ENCODE measurements around the gene UTP4. TPM values are rescaled to one million over a fixed set of nuclear protein-coding genes. Genes with fewer than 3 reads are reported as not detected.

UTP4 gene
- total and polyA plus RNA-seq, 3 experiments from 2014 or later: 59.0 to 155 (median 150) TPM

DNA sequence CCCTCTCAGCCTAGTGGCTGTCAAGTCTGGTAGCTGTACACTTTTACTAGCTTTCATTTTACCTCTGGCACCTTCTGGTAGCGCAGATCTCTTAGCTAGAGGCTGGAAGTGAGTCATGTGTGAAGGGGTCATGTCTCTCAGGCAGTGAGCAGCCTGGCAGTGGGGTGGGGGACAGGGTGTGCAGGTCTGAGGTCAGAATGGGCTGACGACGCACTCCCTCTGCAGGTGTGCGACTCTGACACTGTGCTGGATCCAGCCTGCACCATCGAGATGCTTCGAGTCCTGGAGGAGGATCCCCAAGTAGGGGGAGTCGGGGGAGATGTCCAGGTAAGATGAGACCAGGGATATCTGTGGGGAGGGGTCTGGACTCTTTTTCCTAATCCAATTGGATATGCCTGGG lies 19.2 kb upstream of the UTP4 start:
- POLR2A ChIA-PET: no interaction called here
- Mint-ChIP-seq H3K36me3 (peaks cover 7 to 72% (median 11%) of the 10 kb centered on the region in 3 donors), H3K4me1 (peaks cover 4 to 12% (median 7%) of the 10 kb centered on the region in 3 donors), H3K27ac (peak overlapping the region in 1 of 8 donors; percentile 50), H3K27me3 (peaks cover 7 to 8% of the 10 kb centered on the region in 2 donors), H3K4me3 (no peak overlapping the region), H3K9me3 (no peaks in the 10 kb centered on the region)
- peaks cover 26% of the 10 kb centered on the region for H3K36me3 ChIP-seq (ENCODE audit: insufficient read depth, low read length)
- CTCF ChIA-PET: interaction anchor here (1.0 to 1.2 kb wide), 3 partner anchors 8 to 16 kb away, joined by 3 to 12 read pairs (median 3); no protein-coding TSS in a partner anchor
- no peak overlapping the region for H3K27ac ChIP-seq (ENCODE audit: low read depth, low read length)
- H3K4me3 ChIP-seq (ENCODE audit: low read length): no peak overlapping the region
- H3K27me3 ChIP-seq (ENCODE audit: insufficient read depth, low read length, poor library complexity, severe bottlenecking): no peaks in the 10 kb centered on the region
- no peak for DNase-seq
- no peaks in the 10 kb centered on the region for H3K4me1 ChIP-seq (ENCODE audit: insufficient read depth, low read length)
- H3K9me3 ChIP-seq (ENCODE audit: low read length): no peaks in the 10 kb centered on the region

DNA sequence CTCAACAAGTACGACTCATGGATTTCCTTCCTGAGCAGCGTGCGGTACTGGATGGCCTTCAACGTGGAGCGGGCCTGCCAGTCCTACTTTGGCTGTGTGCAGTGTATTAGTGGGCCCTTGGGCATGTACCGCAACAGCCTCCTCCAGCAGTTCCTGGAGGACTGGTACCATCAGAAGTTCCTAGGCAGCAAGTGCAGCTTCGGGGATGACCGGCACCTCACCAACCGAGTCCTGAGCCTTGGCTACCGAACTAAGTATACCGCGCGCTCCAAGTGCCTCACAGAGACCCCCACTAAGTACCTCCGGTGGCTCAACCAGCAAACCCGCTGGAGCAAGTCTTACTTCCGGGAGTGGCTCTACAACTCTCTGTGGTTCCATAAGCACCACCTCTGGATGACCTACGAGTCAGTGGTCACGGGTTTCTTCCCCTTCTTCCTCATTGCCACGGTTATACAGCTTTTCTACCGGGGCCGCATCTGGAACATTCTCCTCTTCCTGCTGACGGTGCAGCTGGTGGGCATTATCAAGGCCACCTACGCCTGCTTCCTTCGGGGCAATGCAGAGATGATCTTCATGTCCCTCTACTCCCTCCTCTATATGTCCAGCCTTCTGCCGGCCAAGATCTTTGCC lies 18.0 kb upstream of the UTP4 start:
- no peak overlapping the region for H3K27ac ChIP-seq (ENCODE audit: low read depth, low read length)
- Mint-ChIP-seq H3K36me3 (peaks cover 7 to 77% (median 10%) of the 10 kb centered on the region in 3 donors), H3K4me1 (peaks cover 4 to 16% (median 8%) of the 10 kb centered on the region in 3 donors), H3K27me3 (peaks cover 2% of the 10 kb centered on the region in 2 donors), H3K4me3 (no peak overlapping the region), H3K27ac (peak overlapping the region in 1 of 8 donors; percentile 65), H3K9me3 (no peaks in the 10 kb centered on the region)
- POLR2A ChIA-PET: interaction anchor here (0.5 kb wide), 1 partner anchor 96 kb away, joined by 3 read pairs; no protein-coding TSS in a partner anchor
- H3K27me3 ChIP-seq (ENCODE audit: insufficient read depth, low read length, poor library complexity, severe bottlenecking): no peaks in the 10 kb centered on the region
- H3K4me3 ChIP-seq (ENCODE audit: low read length): no peak overlapping the region
- DNase-seq: no peak
- no peaks in the 10 kb centered on the region for H3K4me1 ChIP-seq (ENCODE audit: insufficient read depth, low read length)
- H3K9me3 ChIP-seq (ENCODE audit: low read length): no peaks in the 10 kb centered on the region
- CTCF ChIA-PET: interaction anchor here (1.2 to 2.0 kb wide), 2 partner anchors 10 kb away, joined by 7 to 12 read pairs; no protein-coding TSS in a partner anchor
- H3K36me3 ChIP-seq (ENCODE audit: insufficient read depth, low read length): peaks cover 31% of the 10 kb centered on the region

DNA sequence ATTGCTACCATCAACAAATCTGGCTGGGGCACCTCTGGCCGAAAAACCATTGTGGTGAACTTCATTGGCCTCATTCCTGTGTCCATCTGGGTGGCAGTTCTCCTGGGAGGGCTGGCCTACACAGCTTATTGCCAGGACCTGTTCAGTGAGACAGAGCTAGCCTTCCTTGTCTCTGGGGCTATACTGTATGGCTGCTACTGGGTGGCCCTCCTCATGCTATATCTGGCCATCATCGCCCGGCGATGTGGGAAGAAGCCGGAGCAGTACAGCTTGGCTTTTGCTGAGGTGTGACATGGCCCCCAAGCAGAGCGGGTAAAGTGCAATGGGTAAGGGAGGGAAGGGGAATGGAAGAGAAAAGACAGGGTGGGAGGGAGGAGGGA lies 17.5 kb upstream of the UTP4 start:
- no peak overlapping the region for H3K4me3 ChIP-seq (ENCODE audit: low read length)
- no peaks in the 10 kb centered on the region for H3K9me3 ChIP-seq (ENCODE audit: low read length)
- DNase-seq: no peak
- no peak overlapping the region for H3K27ac ChIP-seq (ENCODE audit: low read depth, low read length)
- Mint-ChIP-seq H3K27ac (peak overlapping the region in 1 of 8 donors; percentile 33), H3K36me3 (peaks cover 7 to 76% (median 7%) of the 10 kb centered on the region in 3 donors), H3K27me3 (peaks cover 0 to 2% of the 10 kb centered on the region in 2 donors), H3K4me3 (no peak overlapping the region), H3K9me3 (no peaks in the 10 kb centered on the region), H3K4me1 (peaks cover 4 to 16% (median 8%) of the 10 kb centered on the region in 3 donors)
- ChIA-PET POLR2A (interaction anchor here (0.5 kb wide), 1 partner anchor 95 kb away, joined by 3 read pairs; no protein-coding TSS in a partner anchor), CTCF (interaction anchor here (2.0 kb wide), 1 partner anchor 9 kb away, joined by 7 read pairs; no protein-coding TSS in a partner anchor)
- peaks cover 35% of the 10 kb centered on the region for H3K36me3 ChIP-seq (ENCODE audit: insufficient read depth, low read length)
- no peaks in the 10 kb centered on the region for H3K27me3 ChIP-seq (ENCODE audit: insufficient read depth, low read length, poor library complexity, severe bottlenecking)
- H3K4me1 ChIP-seq (ENCODE audit: insufficient read depth, low read length): no peaks in the 10 kb centered on the region

DNA sequence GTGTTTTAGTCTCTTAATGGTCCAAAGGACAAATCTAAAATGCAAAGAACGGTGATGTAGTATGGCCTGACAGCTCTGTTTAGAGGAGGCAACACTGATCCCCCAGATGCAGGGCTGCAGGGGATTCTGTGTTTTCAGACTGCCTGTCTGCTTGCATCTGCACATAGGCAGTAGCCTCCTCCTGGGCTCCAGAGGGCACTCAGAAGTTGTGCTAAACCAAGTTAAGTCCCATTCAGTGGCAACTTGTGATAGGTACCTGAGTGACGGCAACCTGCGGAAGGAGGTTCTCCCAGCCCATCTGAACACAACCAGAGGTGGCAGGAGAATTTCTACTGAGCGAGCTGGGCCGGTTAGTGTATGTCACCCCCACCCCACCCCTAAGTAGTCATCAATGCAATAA lies 17.1 kb upstream of the UTP4 start:
- Mint-ChIP-seq H3K9me3 (no peaks in the 10 kb centered on the region), H3K4me1 (peaks cover 4 to 16% (median 8%) of the 10 kb centered on the region in 3 donors), H3K27ac (no peak overlapping the region), H3K27me3 (peaks cover 0 to 2% of the 10 kb centered on the region in 2 donors), H3K4me3 (no peak overlapping the region), H3K36me3 (peaks cover 6 to 79% (median 8%) of the 10 kb centered on the region in 3 donors)
- no peak overlapping the region for H3K4me3 ChIP-seq (ENCODE audit: low read length)
- no peaks in the 10 kb centered on the region for H3K9me3 ChIP-seq (ENCODE audit: low read length)
- H3K36me3 ChIP-seq (ENCODE audit: insufficient read depth, low read length): peaks cover 38% of the 10 kb centered on the region
- H3K4me1 ChIP-seq (ENCODE audit: insufficient read depth, low read length): no peaks in the 10 kb centered on the region
- DNase-seq: no peak
- ChIA-PET CTCF (interaction anchor here (2.0 kb wide), 1 partner anchor 9 kb away, joined by 7 read pairs; no protein-coding TSS in a partner anchor), POLR2A (no interaction called here)
- H3K27ac ChIP-seq (ENCODE audit: low read depth, low read length): no peak overlapping the region
- H3K27me3 ChIP-seq (ENCODE audit: insufficient read depth, low read length, poor library complexity, severe bottlenecking): no peaks in the 10 kb centered on the region

GRCh38 chr16:69115837-69116236 lies 16.6 kb upstream of the UTP4 start:
- no peak overlapping the region for H3K4me3 Mint-ChIP-seq
- Histone ChIP-seq H3K27ac (ENCODE audit: low read depth, low read length) (no peak overlapping the region), H3K4me1 (ENCODE audit: insufficient read depth, low read length) (no peaks in the 10 kb centered on the region), H3K4me3 (ENCODE audit: low read length) (no peak overlapping the region), H3K27me3 (ENCODE audit: insufficient read depth, low read length, poor library complexity, severe bottlenecking) (no peaks in the 10 kb centered on the region), H3K9me3 (ENCODE audit: low read length) (no peaks in the 10 kb centered on the region), H3K36me3 (ENCODE audit: insufficient read depth, low read length) (peaks cover 43% of the 10 kb centered on the region)
- H3K36me3 Mint-ChIP-seq: peaks cover 1 to 79% (median 10%) of the 10 kb centered on the region in 3 donors
- no peaks in the 10 kb centered on the region for H3K9me3 Mint-ChIP-seq
- DNase-seq: no peak
- H3K4me1 Mint-ChIP-seq: peaks cover 4 to 18% (median 8%) of the 10 kb centered on the region in 3 donors
- H3K27me3 Mint-ChIP-seq: peaks cover 0 to 2% of the 10 kb centered on the region in 2 donors
- POLR2A ChIA-PET: interaction anchor here (0.7 kb wide), 1 partner anchor 17 kb away, joined by 3 read pairs; no protein-coding TSS in a partner anchor
- CTCF ChIA-PET: interaction anchor here (2.0 kb wide), 1 partner anchor 8 kb away, joined by 7 read pairs; no protein-coding TSS in a partner anchor
- no peak overlapping the region for H3K27ac Mint-ChIP-seq

DNA sequence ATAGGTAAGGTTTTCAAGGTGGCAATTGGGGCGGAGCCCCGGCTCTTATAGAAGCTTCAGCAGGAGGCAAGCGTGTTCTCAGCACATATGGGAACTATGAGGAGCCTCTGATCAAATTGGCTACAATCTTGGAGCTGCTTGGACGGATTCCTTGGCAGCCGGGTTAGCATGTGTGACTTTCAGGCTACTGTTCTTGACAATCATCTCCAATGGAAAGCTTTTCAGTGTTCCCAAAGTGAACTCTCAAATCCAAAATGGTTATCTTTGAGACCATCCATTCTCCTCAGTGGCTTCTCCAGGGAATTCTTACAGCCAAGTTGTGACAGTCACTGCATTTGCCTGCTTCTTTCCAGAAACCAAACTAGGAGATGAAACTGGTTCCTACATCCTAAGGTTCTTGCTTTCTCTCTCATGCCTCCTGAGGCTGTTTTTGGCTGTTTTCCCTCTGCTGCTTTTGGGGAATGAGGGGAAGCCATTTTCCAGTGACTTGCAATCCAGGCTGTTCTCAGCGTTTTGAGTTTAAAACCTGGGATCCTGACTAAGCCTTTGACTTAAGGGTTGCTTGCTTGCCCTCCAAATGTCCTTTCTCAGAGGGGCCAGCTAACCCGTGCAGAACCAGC lies 16.1 kb upstream of the UTP4 start:
- CTCF ChIA-PET: interaction anchor here (2.0 kb wide), 1 partner anchor 8 kb away, joined by 7 read pairs; no protein-coding TSS in a partner anchor
- H3K4me1 ChIP-seq (ENCODE audit: insufficient read depth, low read length): no peaks in the 10 kb centered on the region
- no peak for DNase-seq
- no peaks in the 10 kb centered on the region for H3K27me3 ChIP-seq (ENCODE audit: insufficient read depth, low read length, poor library complexity, severe bottlenecking)
- H3K36me3 ChIP-seq (ENCODE audit: insufficient read depth, low read length): peaks cover 48% of the 10 kb centered on the region
- H3K4me3 Mint-ChIP-seq: no peak overlapping the region
- POLR2A ChIA-PET: interaction anchor here (0.7 kb wide), 1 partner anchor 17 kb away, joined by 3 read pairs; no protein-coding TSS in a partner anchor
- H3K4me1 Mint-ChIP-seq: peaks cover 4 to 23% (median 8%) of the 10 kb centered on the region in 3 donors
- H3K27ac ChIP-seq (ENCODE audit: low read depth, low read length): no peak overlapping the region
- no peak overlapping the region for H3K27ac Mint-ChIP-seq
- peaks cover 0 to 2% of the 10 kb centered on the region in 2 donors for H3K27me3 Mint-ChIP-seq
- peaks cover 0 to 82% (median 10%) of the 10 kb centered on the region in 3 donors for H3K36me3 Mint-ChIP-seq
- H3K9me3 ChIP-seq (ENCODE audit: low read length): no peaks in the 10 kb centered on the region
- no peak overlapping the region for H3K4me3 ChIP-seq (ENCODE audit: low read length)
- H3K9me3 Mint-ChIP-seq: no peaks in the 10 kb centered on the region

- POLR2A ChIA-PET: no interaction called here
- Mint-ChIP-seq H3K4me1 (peaks cover 4 to 24% (median 8%) of the 10 kb centered on the region in 3 donors), H3K36me3 (peaks cover 0 to 81% (median 10%) of the 10 kb centered on the region in 3 donors), H3K4me3 (no peak overlapping the region), H3K9me3 (no peaks in the 10 kb centered on the region), H3K27me3 (peaks cover 0 to 2% of the 10 kb centered on the region in 2 donors), H3K27ac (no peak overlapping the region)
- H3K4me3 ChIP-seq (ENCODE audit: low read length): no peak overlapping the region
- H3K4me1 ChIP-seq (ENCODE audit: insufficient read depth, low read length): no peaks in the 10 kb centered on the region
- CTCF ChIA-PET: no interaction called here
- H3K36me3 ChIP-seq (ENCODE audit: insufficient read depth, low read length): peaks cover 48% of the 10 kb centered on the region
- no peaks in the 10 kb centered on the region for H3K9me3 ChIP-seq (ENCODE audit: low read length)
- no peaks in the 10 kb centered on the region for H3K27me3 ChIP-seq (ENCODE audit: insufficient read depth, low read length, poor library complexity, severe bottlenecking)
- DNase-seq: no peak
- no peak overlapping the region for H3K27ac ChIP-seq (ENCODE audit: low read depth, low read length)
Observed at GRCh38 chr16:69116906-69117305, 15.5 kb upstream of the UTP4 start.
